Fibroblast of skin of abdomen (primary cell): ENCODE data around the gene LAIR1.
A peak's percentile ranks its signal among the peaks of the same experiment; 100 is the strongest.
"Not testable (repeated sequence)": the region's sequence is repeated elsewhere in the genome, so short reads cannot be mapped to it uniquely, and the experiment has no call there.

Experiments used
- DNase-seq: peaks from one replicate; pipeline ENCODE4 v3.0.0-alpha.2; 2013

The LAIR1 gene

DNA sequence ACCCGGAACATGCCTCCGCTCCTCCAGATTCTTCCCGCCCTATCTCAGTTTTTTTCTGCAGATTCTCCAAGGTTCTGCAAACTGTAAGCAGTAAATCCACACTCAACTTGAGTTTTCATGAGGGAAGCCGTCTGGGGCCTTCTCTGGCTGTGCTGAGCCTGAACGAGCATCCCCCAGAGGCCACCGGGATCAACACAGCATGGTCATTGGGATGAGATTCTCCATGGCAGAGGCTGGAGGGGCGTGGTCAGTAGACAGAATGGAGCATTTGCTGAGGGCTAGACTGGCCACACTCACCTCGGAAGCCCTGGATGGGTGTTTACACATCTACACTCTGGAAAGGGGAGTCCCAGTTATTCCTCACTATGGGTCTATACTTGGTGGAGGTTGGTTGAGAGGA is 23.4 kb downstream of the LAIR1 start:
- DNase-seq: no peak

DNA sequence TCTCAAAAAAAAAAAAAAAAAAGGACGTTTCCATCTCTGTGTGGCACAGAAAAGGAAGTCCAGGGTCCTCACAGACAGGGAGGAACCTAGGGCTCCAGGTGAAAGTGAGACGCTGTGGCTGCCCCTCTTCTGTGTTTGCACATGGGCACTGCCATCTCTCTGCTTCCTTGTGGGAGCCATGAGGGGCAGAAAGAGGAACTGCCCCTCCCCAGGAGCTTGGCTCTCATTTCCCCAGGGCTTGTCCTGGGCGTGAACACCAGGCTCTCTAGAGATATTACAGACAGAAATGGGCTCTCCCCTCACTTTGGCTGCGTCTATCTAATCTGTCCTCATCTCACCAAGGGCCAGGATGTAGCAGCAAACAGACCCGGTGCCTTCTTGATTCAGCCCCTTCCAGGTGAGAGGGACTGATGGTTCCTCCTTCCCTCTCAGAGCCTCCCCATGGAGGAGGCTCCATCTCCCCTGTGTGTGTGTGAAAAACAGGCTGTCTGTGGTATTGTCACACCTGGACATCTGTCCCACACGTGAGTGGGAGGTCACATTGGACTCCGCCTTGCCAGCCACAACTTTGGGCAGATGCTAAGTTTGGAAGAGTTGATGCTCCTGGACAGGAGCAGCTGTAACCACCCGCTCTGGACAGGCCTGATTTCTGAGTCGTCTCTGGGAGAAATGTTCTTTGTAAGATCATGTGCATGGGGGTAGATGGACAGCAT is 24.9 kb downstream of the LAIR1 start:
- no peak for DNase-seq

GRCh38 chr19:54338521-54338920 is 26.2 kb downstream of the LAIR1 start:
- no peak for DNase-seq

GRCh38 chr19:54337858-54338230 is 26.9 kb downstream of the LAIR1 start:
- no peak for DNase-seq

GRCh38 chr19:54336893-54337857 is 27.6 kb downstream of the LAIR1 start:
- DNase-seq: no peak

DNA sequence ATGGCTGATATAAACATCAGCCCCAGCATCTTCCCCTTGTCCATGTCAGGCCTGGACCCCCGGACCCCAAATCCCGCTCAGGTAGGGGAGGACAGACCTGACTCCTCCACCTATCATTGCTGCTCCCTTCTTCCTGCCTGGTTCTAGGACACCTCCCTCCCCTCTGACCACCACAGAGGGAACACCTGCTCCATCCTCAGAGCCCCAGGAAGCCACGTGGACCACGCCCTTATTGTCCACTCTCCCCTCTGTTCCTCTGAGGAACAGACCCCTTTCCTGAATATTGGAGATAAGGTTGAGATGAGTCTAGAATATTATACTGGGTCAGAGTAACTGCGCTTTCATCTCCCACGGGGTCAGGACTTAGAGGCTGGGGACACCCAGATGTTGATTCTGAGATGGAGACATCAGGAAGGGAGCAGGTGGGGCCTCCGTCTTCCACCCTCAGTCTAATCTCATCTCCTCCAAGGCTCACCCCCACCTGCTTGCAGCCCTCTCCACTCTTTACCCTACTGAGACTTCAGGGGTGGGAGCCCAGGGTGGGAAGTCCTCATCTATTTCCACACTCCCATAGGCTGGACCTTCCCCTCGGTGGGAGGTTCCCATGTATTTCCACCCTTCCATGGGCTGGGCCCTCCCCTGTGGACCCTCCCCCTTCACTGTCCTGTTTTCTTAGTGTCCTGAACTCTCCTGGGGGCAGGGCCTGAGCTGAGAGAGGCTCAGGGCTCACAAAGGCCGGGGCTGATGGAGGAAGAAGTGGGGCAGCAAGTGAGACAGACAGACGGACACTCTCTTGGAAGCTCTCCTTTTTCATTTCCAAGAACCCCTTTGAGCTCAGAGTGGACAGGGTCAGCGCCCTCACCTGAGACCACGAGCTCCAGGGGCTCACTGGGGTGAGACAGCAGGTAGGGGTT is 28.5 kb downstream of the LAIR1 start:
- DNase-seq: no peak

DNA sequence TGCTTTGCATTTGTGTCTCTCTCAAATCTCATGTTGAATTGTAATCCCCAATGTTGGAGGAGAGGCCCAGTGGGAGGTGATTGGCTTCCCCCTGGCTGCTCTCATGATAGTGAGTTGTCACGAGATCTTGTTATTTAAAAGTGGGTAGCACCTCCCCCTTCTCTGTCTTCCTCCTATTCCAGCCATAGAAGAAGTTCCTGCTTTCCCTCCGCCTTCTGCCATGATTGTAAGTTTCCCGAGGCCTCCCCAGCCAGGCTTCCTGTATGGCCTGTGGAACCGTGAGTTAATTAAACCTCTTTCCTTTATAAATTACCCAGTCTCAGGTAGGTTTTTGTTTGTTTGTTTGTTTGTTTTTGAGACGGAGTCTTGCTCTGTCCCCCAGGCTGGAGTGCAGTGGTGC is 29.6 kb downstream of the LAIR1 start:
- no peak for DNase-seq

DNA sequence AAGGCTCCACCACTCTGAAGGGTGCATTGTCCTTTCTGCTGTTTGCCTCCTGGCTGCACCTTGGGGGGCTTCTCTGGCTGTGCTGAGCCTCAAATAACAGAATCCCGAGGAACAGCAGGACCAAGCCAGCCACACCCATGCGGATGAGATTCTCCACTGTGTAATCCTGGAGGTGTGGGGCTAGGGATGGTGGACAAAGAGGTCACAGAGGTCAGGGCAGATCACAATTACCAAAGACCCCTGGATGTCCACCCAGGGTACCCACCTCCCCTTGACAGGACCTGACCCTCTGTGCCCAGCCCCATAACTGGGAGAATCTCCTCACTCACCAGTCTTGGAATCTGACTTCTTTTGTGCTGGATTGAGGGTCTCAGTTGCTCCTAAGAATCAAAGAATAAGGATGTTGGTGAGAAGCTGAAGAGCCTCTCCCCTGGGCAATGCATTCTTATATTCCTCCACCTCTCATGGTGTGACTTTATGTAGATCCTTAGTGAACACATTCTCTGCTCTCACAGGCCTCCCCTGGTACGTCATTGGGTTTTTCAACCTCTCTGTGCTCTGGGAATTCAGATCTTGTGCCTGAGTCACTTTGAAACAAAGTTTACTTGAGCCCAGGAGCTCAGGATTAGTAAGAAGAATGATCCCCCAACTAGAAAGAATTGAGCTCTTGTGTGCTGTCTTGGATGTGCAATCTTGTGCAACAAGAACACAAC is 31.0 kb downstream of the LAIR1 start:
- DNase-seq: no peak

- no peak for DNase-seq
Observed at GRCh38 chr19:54332149-54332548, 32.6 kb downstream of the LAIR1 start.

DNA sequence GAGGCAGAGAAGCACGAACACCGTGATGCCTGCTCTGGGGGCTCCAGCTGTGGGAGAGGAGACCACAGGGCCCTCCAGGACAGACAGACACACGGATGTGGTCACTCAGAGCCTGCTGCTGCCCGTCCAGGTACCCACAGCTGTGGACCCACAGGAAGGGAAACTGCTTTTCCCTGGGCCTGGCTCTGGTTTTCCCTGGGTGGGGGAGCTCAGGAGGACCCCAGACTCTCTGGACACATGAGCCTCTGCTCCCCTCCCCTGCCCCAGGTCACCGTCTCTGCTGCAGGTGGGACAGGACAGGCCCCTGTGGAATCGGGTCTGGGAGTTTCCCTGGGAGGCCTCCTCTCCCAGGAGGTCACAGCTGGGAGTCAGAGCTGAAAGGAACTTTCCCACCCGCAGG is 33.1 kb downstream of the LAIR1 start:
- DNase-seq: no peak

DNA sequence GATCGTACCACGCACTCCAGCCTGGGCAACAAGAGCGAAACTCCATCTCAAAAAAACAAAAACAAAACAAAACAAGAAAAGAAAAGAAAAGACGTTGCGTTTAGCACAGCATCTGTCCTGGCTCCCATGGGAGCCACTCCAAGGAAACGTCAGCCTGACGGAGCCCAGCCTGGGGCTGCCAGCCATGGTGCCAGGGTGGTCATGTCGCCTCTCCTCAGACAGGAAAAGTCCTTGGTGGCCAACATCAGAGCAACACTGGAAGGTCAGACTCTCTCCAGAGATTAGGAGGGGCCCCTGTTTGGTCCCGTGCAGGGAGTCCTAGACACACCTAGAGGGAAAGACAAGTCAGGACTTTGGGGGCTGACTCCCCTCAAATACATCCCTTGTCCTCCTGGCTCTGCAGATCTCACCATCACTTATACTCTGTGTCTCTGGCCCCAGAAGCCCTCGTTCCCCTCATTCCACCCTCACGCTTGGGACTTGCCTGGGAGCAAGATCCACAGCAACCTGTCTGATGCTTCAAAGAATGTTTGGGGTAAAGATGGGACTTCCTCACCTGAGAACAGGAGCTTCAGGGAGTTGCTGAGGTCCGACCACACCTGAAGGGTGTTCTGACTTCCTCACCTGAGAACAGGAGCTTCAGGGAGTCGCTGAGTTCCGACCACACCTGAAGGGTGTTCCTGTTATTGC is 35.1 kb downstream of the LAIR1 start:
- no peak for DNase-seq

DNA sequence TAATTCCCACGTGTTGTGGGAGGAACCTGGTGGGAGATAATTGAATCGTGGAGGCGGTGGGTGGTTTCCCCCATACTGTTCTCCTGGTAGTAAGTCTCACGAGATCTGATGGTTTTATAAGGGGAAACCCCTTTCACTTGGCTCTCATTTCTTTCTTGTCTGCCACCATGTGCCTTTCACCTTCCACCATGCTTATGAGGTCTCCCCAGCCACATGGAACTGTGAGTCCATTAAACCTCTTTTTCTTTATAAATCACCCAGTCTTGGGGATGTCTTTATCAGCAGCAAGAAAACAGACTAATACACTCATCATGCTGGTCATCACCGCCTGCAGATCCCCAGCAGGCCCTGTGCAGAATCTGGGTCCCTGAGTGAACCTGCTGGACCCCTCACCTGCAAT is 36.0 kb downstream of the LAIR1 start:
- DNase-seq: not testable (repeated sequence)

DNA sequence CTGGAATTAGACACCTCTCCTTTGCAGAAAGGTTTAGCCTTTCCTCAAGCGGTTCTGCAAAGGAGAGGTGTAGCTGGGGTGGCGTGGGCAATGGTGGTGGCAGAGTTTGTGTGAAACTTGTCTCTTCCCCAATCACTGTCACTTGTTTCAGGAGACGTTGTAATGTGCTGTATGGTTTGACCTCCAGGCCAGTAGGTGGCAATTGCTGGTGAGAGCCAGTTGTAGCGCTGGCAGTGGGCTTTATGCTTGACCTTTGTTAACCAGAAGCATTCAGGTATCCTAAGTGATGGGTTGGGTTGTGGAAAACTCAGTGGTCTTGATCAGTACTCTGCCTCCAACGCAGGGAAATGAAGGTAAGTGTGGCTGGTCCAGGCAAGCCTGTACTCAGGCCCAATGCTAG is 39.1 kb downstream of the LAIR1 start:
- DNase-seq: no peak

DNA sequence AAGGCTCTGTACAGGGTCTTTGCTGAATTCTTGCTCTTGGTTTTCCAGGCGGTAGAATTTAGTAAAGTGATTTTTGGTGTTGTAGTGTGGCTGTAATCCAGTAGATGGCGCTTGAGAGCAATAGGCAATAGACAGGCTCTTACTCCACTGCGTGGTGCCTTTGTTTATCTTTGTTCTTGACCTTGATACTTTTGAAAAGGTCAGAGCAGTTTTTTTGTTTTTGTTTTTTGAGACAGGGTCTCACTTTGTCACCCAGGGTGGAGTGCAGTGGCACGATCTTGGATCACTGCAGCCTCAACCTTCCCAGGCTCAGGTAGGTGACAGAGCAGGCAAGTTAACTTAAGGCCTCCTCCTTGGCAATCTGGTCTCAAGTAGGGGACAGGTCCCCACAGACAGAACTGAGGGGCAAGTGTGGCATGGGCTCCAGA is 39.5 kb downstream of the LAIR1 start:
- peak; percentile 7 for DNase-seq

DNA sequence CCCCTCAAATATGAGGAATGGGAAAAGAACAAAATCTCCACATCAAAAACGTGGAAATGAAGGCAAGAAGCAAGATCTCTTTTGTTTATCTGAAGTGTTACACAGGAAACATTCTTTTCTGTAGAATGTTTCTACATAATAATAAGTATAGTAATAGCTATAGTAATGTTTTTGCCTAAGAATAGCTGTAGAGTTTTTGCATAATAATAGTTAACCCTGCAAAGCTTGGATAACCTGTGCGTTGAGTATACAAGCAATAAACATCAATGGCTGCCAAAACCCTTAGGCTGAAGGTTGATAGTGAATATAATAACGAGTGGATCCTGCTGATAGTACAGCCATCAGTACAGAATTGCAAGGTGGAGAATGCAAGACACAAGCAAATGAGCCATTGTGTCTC is 40.7 kb downstream of the LAIR1 start:
- no peak for DNase-seq

DNA sequence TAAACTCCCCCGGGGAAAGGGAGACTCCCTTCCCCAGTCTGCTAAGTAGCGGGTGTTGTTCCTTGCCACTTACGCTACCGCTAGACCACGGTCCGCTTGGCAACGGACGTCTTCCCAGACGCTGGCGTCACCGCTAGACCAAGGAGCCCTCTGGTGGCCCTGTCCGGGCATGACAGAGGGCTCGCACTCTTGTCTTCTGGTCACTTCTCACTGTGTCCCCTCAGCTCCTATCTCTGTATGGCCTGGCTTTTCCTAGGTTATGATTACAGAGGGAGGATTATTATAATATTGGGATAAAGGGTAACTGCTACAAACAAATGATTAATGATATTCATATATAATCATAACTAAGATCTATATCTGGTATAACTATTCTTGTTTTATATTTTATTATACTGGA is 41.8 kb downstream of the LAIR1 start:
- not testable (repeated sequence) for DNase-seq

- DNase-seq: not testable (repeated sequence)
Observed at GRCh38 chr19:54322295-54322694, 42.4 kb downstream of the LAIR1 start.

GRCh38 chr19:54319892-54320670 is 44.6 kb downstream of the LAIR1 start:
- no peak for DNase-seq

- DNase-seq: no peak
Observed at GRCh38 chr19:54319049-54319448, 45.7 kb downstream of the LAIR1 start.

GRCh38 chr19:54317965-54318240 is 46.8 kb downstream of the LAIR1 start:
- no peak for DNase-seq
